HG03066 (cell line): Measurements from ENCODE around the gene GPC6.

Source experiments
- ATAC-seq: cut with Tn5 transposase; IDR thresholded peaks from one replicate; pipeline ENCODE4 v1.9.1; 2021; ENCODE audit warnings: low read depth; ENCODE audit not compliant: unreplicated experiment

The GPC6 gene

GRCh38 chr13:93265800-93266199 lies 39.2 kb downstream of the GPC6 start:
- ATAC-seq, result no peak

- no peak for ATAC-seq
These were observed 40.1 kb downstream of the GPC6 start for GRCh38 chr13:93266681-93267080.

GRCh38 chr13:93268327-93269028 lies 41.9 kb downstream of the GPC6 start:
- no peak for ATAC-seq

GRCh38 chr13:93270769-93271742 lies 44.4 kb downstream of the GPC6 start:
- no peak for ATAC-seq

DNA sequence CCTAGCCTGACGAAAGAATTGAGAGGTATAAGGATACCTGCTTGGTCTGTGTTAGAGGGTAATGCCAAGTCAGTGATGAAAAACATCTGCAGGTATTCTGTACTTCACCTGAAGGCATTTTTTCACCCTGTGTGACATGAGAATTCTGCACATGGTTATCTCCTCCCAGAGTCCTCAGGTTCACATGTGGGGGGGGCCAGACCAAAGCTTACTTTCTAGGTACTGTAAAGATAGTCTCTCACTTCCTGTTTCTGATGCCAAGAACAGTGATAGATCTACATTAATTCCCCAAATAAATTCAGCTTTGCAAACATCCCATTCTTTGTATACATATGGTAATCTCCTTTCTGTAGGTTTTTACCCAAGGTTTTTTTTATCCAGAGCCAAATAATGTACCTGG lies 53.4 kb downstream of the GPC6 start:
- ATAC-seq, result no peak

DNA sequence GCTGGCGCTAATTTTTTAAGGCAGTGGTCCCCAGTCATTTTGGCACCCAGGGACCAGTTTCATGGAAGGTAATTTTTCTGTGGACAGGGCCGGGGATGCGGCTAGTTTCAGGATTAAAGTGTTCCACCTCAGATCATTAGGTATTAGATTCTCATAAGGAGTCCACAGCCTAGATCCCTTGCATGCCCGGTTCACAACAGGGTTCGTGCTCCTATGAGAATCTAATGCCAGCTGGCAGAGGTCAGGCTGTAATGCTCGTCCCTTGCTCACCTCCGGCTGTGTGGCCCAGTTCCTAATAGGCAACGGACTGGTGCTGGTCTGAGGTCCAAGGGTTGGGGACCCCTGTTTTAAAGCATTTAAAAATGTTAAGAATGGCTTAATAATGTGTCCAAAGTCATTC lies 54.1 kb downstream of the GPC6 start:
- no peak for ATAC-seq

- no peak for ATAC-seq
These were observed 56.6 kb downstream of the GPC6 start for GRCh38 chr13:93283255-93283654.

GRCh38 chr13:93284064-93284463 lies 57.5 kb downstream of the GPC6 start:
- no peak for ATAC-seq

- ATAC-seq, result no peak
These were observed 59.4 kb downstream of the GPC6 start for GRCh38 chr13:93286047-93286446.

DNA sequence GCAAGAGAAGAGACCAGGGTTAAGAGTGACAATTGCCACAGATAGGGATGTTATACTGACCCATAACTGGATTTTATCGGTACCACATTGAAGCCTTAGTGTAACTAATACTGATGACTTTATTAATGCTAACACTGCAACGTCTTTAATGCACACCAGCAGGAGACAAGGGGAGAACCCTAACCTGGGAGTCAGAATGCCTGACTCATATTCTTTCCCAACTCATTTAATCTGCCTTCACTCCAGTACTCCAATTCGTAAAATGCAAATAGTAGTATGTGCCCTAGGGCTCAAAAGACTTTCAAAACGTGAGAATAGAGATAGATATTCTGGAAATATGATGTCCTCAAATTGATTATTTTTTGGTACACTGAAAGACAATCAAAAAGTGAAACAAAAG lies 62.4 kb downstream of the GPC6 start:
- ATAC-seq, result no peak

- ATAC-seq, result no peak
These were observed 63.2 kb downstream of the GPC6 start for GRCh38 chr13:93289842-93290241.

GRCh38 chr13:93290503-93290902 lies 63.9 kb downstream of the GPC6 start:
- ATAC-seq, result no peak

- no peak for ATAC-seq
These were observed 65.8 kb downstream of the GPC6 start for GRCh38 chr13:93292366-93292765.

DNA sequence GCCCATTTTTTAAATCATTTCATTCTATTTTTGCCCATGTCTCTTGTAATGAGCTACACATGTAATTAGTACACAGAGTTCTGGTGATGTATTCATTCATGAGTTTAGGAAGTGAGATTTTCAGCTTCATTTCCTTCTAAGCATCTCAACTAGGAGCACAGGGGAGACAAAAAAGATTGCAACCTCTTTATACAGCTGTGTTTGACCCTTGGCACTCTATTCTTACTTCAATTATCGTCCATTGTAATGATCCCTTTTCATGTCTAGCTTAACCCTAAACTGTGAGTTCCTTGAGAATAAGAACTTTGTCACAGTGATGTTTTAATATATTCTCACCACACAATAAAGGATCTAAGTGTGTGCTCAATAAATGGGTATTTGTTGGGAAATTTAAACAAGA lies 67.1 kb downstream of the GPC6 start:
- no peak for ATAC-seq

DNA sequence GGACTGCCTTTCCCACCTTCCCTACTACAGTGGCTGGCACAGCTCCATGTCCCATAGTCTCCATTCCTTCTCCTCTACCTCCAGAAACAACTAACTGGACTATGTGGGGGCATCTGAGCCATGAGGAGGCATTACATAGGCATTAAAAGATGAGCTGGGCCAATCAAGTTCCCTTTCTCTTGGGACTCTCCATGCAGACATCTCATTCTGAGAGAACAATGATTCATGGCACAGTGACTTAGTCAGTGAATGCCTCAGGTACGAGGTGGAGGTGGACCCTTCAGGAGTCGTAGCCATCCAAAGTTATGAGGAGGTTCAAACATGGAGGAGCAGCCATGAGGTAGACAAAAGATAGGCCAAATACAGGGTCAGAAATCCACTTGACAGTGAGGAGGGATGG lies 70.0 kb downstream of the GPC6 start:
- ATAC-seq, result no peak

DNA sequence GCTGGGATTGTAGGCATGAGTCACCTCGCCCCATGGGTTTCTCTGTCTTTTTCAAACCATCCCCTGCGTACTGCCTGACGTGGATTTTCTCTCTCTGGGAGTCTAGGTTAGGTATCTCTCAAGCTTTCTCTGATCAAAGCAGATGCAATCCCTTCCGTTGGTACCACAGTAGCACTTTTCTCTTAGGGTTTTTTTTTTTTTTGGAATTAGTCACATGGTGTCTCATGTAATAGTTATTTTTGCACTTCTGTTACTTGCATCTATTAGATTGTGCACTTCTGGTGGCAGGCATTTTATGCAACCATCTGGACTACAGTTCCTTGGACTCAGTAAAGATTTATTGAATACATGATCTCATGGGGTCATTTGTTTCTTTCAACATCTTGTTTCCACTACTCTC lies 72.1 kb downstream of the GPC6 start:
- no peak for ATAC-seq

DNA sequence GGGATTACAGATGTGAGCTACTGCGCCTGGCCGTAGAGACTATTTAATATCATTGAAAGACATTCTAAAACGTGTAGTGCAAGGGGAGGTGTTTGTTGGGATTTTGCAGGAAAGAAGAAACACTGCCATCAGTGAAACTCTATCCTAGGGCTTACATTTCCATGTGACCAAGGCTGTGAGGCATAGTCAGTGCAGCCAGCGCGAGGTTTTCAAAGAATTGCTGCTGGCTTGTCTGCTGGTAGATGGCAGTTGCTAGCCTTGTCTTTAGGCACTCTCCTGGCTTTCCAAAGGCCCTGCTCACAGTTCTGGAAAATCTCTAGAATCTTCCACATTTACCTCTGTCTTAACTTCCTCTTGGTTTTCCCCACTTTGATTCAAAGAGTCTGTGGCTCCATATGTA lies 77.5 kb downstream of the GPC6 start:
- ATAC-seq, result no peak

DNA sequence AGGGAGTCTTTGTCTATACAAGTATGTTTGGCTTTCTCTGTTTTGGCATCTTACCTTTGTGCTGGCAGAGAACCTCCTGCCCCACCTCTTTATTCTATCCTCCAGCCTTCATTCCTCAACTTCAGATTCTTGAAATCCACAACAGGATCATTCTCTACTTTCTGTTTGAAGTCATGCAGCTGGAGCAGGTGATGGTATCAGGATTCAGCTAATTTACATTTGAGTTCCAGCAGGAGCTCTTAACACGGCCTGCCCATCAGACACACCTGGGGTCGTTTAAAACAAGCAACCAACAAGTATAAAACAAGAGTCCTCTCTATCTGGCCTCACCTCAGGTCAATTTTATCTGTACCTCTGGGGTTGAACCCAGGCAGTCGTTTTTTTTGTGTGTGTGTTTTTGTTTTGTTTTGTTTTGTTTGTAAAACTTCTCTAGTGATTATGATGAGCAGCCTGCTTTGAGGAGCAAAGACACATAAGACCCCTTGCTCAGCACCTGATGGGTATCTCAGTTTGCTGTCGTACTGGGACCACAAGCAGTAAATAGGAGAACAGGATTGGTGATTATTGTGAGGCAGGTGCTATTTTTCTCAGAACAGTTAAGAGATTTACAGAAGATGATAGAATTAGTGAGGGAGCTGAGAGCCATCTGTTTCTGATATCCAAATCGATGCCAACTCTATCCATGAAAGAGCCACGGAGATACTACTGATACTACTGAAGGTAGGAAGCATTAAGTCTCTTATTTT lies 78.4 kb downstream of the GPC6 start:
- no peak for ATAC-seq

DNA sequence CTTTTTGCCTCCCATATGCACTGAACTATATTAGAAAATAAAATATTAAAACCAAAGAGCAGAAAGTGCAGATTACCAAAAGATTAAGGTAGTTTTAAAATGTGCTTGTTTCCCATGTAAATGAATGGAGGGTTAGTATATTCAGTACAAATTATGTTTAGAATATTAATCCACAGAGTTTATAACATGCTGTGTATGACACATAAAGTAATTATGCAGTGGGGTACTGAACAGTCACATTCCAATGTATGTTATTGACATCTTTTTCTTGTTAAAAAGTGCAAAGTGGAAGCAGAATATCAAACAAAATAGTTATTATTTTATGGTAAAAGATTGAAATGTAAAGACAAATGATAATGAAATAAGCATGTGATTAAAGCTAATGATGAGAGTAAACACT lies 79.3 kb downstream of the GPC6 start:
- no peak for ATAC-seq

DNA sequence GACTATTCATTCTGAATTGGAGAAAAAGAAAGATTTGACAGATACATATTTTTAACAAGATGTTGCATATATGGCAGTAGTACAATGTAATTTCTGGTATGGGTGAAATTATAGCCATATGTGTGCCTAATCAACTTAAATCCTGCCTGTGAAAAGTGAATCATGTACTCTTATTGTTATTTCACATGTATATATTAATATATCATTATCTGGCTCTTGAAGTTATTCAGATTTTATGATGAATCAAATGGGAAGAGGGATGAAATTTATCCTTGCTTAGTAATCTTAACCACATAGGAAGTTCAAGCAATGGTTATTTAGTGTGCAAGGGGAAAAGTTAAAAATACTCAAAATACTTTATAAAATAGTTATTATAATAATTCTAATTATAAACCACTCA lies 80.5 kb downstream of the GPC6 start:
- ATAC-seq, result no peak

GRCh38 chr13:93307651-93308050 lies 81.0 kb downstream of the GPC6 start:
- no peak for ATAC-seq
